ENCODE results near the gene CMC2.

CMC2 gene

DNA sequence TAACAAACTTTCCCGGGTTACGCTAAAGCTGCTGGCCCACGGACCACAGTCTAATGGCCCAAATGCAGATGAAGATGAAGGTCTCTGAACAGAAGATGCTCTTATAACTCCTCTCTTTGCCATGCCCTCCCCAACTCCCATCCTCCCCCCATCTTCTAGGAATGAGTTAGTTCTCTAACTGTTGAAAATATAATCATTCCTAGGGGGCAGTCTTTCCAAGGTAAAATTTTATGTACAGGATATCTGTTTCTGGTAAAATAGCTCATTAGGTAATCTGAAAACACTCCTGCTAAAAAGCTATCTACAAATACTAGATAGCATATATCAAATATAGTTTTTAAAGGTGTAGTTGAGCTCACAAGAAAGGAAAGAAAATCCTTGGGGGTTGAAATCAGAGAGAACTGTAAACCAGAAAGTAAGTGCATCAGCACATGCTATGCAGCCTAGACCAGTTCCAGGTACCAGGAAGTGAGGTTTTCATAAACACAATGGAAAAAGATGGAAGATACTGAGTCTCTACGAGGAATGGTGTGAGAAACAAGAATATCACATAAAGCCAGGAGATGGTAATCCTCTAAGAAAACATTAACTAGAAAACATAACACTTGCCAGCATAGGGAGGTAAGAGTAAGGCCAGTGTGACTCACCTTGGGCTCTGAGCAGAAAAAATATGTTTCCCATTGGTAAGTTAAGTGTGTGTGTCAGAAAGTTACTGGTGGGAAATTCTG lies 38.1 kb downstream of the CMC2 start:
- Mint-ChIP-seq H3K27me3 (ENCODE audit: low read depth, poor library complexity) (peaks cover 3% of the 10 kb centered on the region), H3K36me3 (ENCODE audit: low read depth) (peaks cover 44% of the 10 kb centered on the region), H3K4me3 (no peak overlapping the region), H3K27ac (peak overlapping the region; percentile 51), H3K4me1 (peaks cover 5% of the 10 kb centered on the region), H3K9me3 (peaks cover 10% of the 10 kb centered on the region)
- DNase-seq, result no peak
- no peak for TF ChIP-seq CTCF (IDR thresholded peaks at IDR 0.05)

DNA sequence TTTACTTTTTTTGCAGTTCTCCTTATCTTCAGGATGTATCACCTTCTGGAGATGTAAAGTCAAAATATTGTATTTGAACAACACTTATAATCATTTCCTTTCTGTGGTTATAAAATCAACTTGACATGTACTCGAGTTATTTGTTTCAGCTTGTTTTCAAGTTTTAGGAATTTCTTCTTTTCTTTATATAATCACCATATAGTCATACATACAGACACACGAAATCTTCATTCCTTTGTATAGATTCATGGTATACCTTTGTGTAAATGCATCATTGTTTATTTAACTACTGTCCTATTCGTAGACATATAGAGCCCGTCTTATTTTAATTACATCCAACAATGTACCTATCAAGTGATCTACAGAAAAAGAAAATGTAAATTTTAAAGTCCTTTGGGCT lies 40.1 kb downstream of the CMC2 start:
- Mint-ChIP-seq H3K4me1 (no peaks in the 10 kb centered on the region), H3K9me3 (peaks cover 13% of the 10 kb centered on the region), H3K4me3 (no peak overlapping the region), H3K36me3 (ENCODE audit: low read depth) (peaks cover 45% of the 10 kb centered on the region), H3K27ac (no peak overlapping the region), H3K27me3 (ENCODE audit: low read depth, poor library complexity) (peaks cover 3% of the 10 kb centered on the region)
- DNase-seq, result no peak
- TF ChIP-seq CTCF (IDR thresholded peaks at IDR 0.05), result no peak

GRCh38 chr16:80964351-80964750 lies 42.3 kb downstream of the CMC2 start:
- no peak for DNase-seq
- Mint-ChIP-seq H3K27me3 (ENCODE audit: low read depth, poor library complexity) (peaks cover 3% of the 10 kb centered on the region), H3K36me3 (ENCODE audit: low read depth) (peaks cover 54% of the 10 kb centered on the region), H3K27ac (no peak overlapping the region), H3K9me3 (peaks cover 35% of the 10 kb centered on the region), H3K4me3 (no peak overlapping the region), H3K4me1 (no peaks in the 10 kb centered on the region)
- TF ChIP-seq CTCF (IDR thresholded peaks at IDR 0.05), result no peak

GRCh38 chr16:80962879-80963278 lies 43.8 kb downstream of the CMC2 start:
- Mint-ChIP-seq H3K9me3 (peaks cover 50% of the 10 kb centered on the region), H3K4me3 (no peak overlapping the region), H3K36me3 (ENCODE audit: low read depth) (peaks cover 42% of the 10 kb centered on the region), H3K27ac (no peak overlapping the region), H3K4me1 (no peaks in the 10 kb centered on the region), H3K27me3 (ENCODE audit: low read depth, poor library complexity) (peaks cover 3% of the 10 kb centered on the region)
- no peak for TF ChIP-seq CTCF (IDR thresholded peaks at IDR 0.05)
- no peak for DNase-seq

DNA sequence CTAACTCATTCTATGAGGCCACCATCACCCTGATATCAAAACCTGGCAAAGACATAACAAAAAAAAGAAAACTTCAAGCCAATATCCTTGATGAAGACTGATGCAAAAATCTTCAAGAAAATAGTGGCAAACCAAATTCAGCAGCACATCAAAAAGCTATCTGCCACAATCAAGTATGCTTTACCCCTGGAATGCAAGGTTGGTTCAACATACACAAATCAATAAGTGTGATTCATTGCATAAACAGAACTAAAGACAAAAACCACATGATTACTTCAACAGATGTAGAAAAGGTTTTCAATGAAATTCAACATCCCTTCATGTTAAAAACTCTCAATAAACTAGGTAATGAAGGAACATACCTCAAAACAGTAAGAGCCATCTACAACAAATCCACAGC lies 48.4 kb downstream of the CMC2 start:
- no peak overlapping the region for H3K4me3 Mint-ChIP-seq
- no peaks in the 10 kb centered on the region for H3K4me1 Mint-ChIP-seq
- no peak for DNase-seq
- H3K27ac Mint-ChIP-seq, result no peak overlapping the region
- peaks cover 39% of the 10 kb centered on the region for H3K36me3 Mint-ChIP-seq (ENCODE audit: low read depth)
- H3K27me3 Mint-ChIP-seq (ENCODE audit: low read depth, poor library complexity), result peaks cover 8% of the 10 kb centered on the region
- TF ChIP-seq CTCF (IDR thresholded peaks at IDR 0.05), result no peak
- H3K9me3 Mint-ChIP-seq, result peaks cover 66% of the 10 kb centered on the region

DNA sequence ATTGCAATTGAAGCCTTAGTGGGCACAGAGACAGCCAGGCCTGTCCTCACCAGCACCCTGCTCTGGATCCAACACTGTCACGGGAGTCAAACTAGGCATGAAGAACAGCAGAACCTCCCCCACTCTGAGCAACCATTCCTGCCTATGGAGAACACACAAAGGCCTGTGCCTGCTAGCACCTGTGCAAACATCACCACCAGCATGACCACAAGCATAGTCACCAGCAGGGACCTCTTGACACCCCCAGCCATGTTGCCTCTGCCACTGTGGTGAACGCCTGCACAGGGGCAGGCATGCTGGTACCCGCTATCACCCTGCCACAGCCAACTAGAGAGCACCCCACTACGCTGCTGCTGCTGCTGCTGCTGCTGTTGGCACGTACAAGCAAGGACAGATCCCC lies 51.7 kb downstream of the CMC2 start:
- H3K4me1 Mint-ChIP-seq, result no peaks in the 10 kb centered on the region
- TF ChIP-seq CTCF (IDR thresholded peaks at IDR 0.05), result no peak

More for the DNA sequence above, 51.7 kb downstream of the CMC2 start:
- H3K9me3 Mint-ChIP-seq, result peaks cover 54% of the 10 kb centered on the region
- H3K4me3 Mint-ChIP-seq, result no peak overlapping the region
- H3K36me3 Mint-ChIP-seq (ENCODE audit: low read depth), result peaks cover 27% of the 10 kb centered on the region
- no peak for DNase-seq
- no peak overlapping the region for H3K27ac Mint-ChIP-seq
- peaks cover 13% of the 10 kb centered on the region for H3K27me3 Mint-ChIP-seq (ENCODE audit: low read depth, poor library complexity)
